ENCODE results near the gene RASA4.
"Not testable (repeated sequence)": the region's sequence is repeated elsewhere in the genome, so short reads cannot be mapped to it uniquely, and the experiment has no call there.

The RASA4 gene

GRCh38 chr7:102604431-102605145 lies 12.0 kb downstream of the RASA4 start:
- not testable (repeated sequence) for DNase-seq

- DNase-seq, result not testable (repeated sequence)
Measured at GRCh38 chr7:102602317-102602716, 14.2 kb downstream of the RASA4 start.

- DNase-seq, result not testable (repeated sequence)
Measured at GRCh38 chr7:102599699-102600098, 16.9 kb downstream of the RASA4 start.

GRCh38 chr7:102596036-102596435 lies 20.5 kb downstream of the RASA4 start:
- DNase-seq, result not testable (repeated sequence)

- not testable (repeated sequence) for DNase-seq
Measured at GRCh38 chr7:102593637-102594334, 22.8 kb downstream of the RASA4 start.

GRCh38 chr7:102592477-102593019 lies 24.0 kb downstream of the RASA4 start:
- peak; percentile 15 for DNase-seq

- not testable (repeated sequence) for DNase-seq
Measured at GRCh38 chr7:102589857-102590256, 26.7 kb downstream of the RASA4 start.

GRCh38 chr7:102583495-102583894 lies 33.1 kb downstream of the RASA4 start:
- not testable (repeated sequence) for DNase-seq

- not testable (repeated sequence) for DNase-seq
Measured at GRCh38 chr7:102581722-102582121, 34.8 kb downstream of the RASA4 start.

- DNase-seq, result not testable (repeated sequence)
Measured at GRCh38 chr7:102578486-102578885, 38.1 kb downstream of the RASA4 start.

- DNase-seq, result not testable (repeated sequence)
Measured at GRCh38 chr7:102577315-102578240, 39.0 kb downstream of the RASA4 start.

- not testable (repeated sequence) for DNase-seq
Measured at GRCh38 chr7:102576363-102576762, 40.2 kb downstream of the RASA4 start.

- DNase-seq, result not testable (repeated sequence)
Measured at GRCh38 chr7:102574607-102575006, 41.9 kb downstream of the RASA4 start.

- DNase-seq, result peak; percentile 100
Measured at GRCh38 chr7:102572261-102573239, 44.0 kb downstream of the RASA4 start, which contains the start of gene POLR2J3. Gene POLR2J3, minus strand, starts transcription at chr7:102572583. Its CDS starts 62 bp downstream, at chr7:102572521.

- not testable (repeated sequence) for DNase-seq
Measured at GRCh38 chr7:102568620-102569019, 47.9 kb downstream of the RASA4 start.

GRCh38 chr7:102550808-102551422 lies 65.6 kb downstream of the RASA4 start, which contains the start of gene SPDYE2:
Gene SPDYE2, plus strand, starts transcription at chr7:102551226. Its CDS starts 2,030 bp downstream, at chr7:102553256.
- not testable (repeated sequence) for DNase-seq

GRCh38 chr7:102546353-102546752 lies 70.2 kb downstream of the RASA4 start:
- not testable (repeated sequence) for DNase-seq

- not testable (repeated sequence) for DNase-seq
Measured at GRCh38 chr7:102545288-102545687, 71.3 kb downstream of the RASA4 start.

GRCh38 chr7:102544372-102544771 lies 72.2 kb downstream of the RASA4 start:
- not testable (repeated sequence) for DNase-seq

- DNase-seq, result not testable (repeated sequence)
Measured at GRCh38 chr7:102543596-102543995, 73.0 kb downstream of the RASA4 start, which contains the start of gene UPK3BL2. Gene UPK3BL2, minus strand, starts transcription at chr7:102543696. Its CDS starts 60 bp downstream, at chr7:102543636.

All from stimulated activated CD4-positive, alpha-beta T cell treated with anti-CD3 and anti-CD28 coated beads, Interleukin-4, amount 100 ng/mL, for 1 hour (primary cell).